ENCODE data around the gene FOXL2.

Gene FOXL2

DNA sequence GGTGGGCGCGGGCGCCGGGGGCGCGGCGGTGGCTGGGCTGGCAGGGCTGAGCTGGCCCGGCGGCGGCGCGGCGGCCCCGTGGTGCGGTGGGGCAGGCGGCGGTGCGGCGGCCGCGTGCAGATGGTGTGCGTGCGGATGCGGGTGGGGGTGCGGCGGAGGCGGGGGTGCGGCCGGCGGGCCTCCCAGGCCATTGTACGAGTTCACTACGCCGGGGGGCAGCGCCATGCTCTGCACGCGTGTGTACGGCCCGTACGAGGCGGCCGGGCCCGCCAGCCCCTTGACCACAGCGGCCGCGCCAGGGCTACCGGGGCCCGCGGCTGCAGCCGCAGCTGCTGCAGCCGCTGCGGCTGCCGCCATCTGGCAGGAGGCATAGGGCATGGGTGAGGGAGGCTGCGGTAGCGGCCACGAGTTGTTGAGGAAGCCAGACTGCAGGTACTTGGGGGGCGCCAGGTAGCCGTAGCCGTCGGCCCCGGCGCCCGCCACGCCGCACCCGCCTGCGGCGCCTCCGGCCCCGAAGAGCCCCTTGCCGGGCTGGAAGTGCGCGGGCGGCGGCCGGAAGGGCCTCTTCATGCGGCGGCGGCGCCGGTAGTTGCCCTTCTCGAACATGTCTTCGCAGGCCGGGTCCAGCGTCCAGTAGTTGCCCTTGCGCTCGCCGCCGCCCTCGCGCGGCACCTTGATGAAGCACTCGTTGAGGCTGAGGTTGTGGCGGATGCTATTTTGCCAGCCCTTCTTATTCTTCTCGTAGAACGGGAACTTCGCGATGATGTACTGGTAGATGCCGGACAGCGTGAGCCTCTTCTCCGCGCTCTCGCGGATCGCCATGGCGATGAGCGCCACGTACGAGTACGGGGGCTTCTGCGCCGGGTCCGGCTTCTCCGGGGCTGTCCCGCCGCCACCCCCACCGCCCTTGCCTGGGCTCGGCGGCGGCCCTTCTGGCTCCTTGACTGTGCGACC is 951 bp downstream of the FOXL2 start:
- DNase-seq: peak in 1 of 10 donors; percentile 56
- intact Hi-C loops (cut with DNase I): no loop called here

DNA sequence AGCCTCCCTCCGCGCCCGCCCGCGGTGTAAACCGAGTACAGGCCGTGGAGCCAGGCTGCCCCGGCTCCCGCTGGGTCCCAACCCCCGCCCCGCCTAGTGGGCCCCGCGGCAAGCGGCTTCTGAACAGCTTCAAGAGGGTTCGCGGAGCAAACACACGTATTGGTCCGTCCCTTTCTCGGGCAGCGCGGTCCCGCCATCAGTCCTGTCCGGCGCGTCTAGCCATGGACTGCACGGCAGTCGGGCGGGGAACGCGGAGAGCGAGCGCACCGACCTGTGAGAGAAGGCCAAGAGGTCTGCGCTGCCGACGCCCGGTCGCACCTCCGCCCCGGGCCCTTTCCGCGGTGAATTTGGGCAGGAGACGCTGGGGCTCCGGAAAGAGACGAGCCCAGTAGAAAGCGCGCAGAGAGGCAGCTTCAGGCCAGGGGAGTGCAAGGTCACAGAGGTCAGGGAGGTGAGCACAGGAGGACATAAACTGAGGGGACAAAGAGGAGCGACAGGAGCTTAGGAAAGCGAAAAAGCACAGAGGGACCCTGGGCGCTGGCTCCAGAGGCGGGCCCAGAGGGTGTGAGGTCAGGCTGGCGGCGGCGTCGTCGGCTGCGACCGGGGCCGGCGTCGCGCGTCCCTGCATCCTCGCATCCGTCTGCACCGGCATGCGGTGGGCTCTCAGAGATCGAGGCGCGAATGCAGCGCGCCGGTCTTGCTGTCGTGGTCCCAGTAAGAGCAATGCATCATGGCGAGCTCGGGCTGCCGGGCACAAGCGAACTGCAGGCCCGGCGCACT is 1.8 kb downstream of the FOXL2 start:
- intact Hi-C loops (cut with DNase I): no loop called here
- peak in 1 of 10 donors; percentile 77 for DNase-seq

- DNase-seq: no peak
- intact Hi-C loops (cut with DNase I): no loop called here
Measured at GRCh38 chr3:138944654-138944928, 2.3 kb downstream of the FOXL2 start.

DNA sequence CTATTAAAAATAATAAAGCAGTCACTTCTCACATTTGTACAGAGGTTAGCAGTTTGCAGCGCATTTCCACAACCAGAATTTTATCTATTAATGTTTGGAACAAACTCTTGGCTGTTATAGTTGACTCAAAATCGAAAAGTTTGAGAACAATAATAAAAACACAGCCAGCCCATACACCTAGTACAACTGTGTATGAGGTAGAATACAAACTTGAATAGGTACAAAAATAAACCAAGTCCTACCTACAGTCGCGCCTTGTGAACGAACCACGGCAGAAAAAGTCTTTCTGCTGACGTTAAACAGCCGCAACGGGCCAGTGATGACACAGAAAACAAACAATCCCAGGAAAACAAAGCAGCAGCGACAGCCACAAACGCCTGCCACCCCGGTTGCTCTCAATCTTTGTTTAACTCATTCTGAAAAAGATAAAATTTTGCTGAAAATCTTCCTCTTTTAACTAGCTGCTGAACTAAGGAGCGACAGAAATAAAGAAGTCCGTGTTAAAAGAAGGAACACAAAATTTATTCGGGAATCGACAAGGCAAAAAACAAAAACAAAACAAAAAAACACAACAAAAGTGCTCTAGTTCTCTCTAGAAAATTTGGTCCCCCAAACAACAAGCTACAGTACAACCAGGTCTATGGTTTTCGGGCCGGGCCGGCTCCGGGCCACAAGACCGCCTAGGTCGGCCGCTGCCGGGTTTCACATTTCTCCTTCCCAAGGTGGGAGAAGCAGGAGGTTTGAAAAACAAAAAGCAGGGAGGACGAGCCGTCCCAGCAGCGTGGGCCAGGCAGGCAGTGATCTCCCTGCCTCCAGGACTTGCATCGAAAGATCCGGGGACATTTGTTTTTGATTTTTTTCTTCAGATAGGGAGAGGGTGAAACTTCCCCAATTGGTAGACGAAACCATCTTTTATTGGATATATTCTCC is 2.9 kb downstream of the FOXL2 start:
- intact Hi-C loops (cut with DNase I): no loop called here
- DNase-seq: no peak

DNA sequence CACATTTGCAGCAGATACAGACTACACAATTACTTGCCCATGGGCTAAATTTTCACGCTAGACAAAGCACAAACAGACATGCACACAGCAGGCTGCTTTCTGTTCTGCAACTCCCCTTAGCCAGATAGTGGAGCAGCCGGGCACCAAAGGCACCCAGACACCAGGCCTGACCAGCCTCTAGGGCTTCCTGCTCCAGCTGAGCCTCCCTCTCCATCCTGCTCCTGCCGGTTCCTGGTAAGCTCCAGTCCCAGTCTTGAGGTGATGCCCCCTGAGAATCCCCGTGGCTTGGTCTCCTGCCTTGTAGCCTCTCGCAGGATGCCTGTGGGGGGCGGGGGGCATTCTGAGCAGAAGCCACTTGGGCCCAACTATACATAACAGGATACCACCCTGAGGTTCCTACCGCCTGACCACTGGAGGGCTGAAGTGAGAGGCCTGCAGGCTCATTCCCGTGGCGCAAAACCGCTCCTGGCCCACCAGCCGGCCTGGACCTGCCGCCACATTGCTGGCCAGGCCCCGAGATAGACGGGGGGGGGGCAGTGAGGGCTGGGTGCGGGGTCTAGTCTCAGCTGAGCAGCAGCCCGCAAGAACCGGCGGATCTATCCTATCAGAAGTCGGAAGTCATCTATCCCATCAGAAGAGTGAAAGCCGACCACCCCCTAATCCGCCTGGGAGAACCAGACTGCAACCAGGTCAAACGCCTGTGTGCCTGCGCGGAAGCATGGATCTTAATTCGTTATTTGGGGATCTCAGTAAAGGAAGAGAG is 3.9 kb downstream of the FOXL2 start:
- peak in 1 of 10 donors; percentile 67 for DNase-seq
- intact Hi-C loops (cut with DNase I): no loop called here

DNA sequence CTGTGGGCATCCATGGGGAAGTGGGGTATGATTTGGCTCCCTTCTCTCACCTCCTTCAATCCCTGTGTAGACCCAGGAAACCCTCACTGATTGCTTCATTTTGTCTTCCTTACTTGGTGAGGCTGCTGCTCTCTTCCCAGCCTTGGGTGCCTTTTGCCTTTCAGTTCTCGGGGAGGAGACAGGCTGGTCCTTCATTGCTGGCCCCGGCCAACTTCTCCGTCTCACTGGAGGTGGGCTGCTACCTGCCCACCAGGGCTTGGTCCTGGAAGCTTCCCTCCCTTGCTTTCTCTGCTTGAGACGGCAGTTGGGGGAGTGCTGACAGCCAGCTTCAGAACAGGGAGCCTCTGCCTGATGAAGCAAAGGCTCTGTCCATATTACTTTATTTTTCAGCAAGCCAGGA is 4.7 kb downstream of the FOXL2 start:
- DNase-seq: no peak
- intact Hi-C loops (cut with DNase I): no loop called here

DNA sequence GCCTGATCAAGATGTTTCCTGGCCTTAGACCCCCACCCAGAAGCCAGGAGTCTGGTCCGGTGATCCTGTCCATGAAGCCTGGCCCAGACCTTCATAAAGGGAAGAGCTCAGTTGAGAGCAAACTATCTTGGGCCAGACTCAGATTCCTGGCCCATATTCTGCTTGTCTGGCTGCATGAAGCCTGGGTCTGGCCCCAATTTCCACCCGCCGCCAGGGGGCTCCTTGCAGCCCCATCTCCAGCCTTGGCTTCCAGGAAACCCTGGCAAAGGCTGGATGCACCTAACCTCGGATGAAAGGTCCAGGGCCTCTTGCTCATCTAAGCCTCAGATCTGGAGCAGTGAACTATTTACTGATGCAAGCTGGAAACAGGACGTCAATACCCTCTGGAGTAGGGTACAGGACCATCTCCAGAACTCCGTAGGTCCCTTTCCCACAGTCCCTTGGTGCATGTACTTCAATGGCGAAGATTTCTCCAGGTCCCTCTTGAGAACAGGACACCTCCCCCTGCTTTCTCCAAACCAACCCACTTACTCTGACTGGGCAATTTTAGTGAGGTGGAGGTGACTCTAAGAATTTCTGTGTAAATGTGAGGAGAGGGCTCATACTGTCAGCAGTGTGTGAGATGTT is 5.6 kb downstream of the FOXL2 start:
- intact Hi-C loops (cut with DNase I): no loop called here

DNA sequence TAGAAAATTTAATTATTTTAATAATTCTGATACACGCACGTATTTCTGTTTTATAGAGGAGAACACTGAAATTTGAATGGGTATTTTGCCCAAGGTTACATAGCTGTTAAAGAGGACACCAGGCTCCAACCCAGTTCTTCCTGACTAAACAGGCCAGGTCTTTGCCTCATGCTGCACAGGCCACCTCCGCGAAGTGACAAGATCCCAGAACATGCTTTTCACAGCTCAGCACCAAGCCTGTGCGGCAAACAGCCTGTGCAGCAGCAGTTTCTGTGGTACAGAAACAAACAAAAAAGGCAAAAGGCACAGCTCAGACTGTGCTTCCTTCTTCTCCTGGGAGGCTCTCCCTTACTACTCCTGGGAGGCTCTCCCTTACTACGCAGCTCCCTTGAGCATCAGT is 6.5 kb downstream of the FOXL2 start:
- intact Hi-C loops (cut with DNase I): no loop called here
- no peak for DNase-seq

More for the DNA sequence above, 5.6 kb downstream of the FOXL2 start:
- DNase-seq: peak in 1 of 10 donors; percentile 75

DNA sequence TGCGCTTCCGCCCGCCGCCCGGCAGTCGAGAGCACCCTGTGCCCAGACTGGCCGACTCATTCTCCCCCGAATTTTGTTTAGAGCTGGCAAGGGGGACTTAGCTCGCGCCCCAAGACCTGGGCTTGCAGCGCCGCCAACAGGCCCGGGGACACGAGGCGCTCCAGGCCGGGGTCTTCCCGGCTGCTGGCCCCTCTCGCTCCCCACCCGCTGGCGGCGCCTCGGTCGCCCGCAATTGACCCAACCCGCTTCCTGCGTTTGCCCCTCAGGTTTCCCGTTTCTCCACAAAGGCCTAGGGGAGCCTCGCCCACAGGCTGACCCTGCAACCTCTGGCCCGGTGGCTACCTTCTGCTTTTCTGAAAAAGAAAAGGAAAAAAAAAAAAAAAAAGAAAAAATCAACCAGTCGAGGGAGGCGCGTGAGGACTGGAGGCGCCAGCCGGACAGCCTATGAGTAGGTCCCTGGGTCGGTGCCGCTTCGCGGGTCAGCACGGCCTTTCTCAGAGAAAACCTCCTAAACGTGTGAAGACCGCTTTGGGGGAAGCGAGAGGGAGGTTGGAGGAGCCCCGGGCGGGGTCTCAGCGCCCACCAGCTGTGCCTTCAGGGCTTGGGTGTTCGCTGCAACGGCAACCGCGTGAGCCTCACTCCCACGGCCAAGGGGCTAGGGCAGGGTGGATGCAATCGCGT is 7.2 kb downstream of the FOXL2 start:
- intact Hi-C loops (cut with DNase I): no loop called here
- DNase-seq: peak in 1 of 10 donors; percentile 57

- intact Hi-C loops (cut with DNase I): no loop called here
- peak in 1 of 10 donors; percentile 70 for DNase-seq
Measured at GRCh38 chr3:138938877-138939560, 7.9 kb downstream of the FOXL2 start.

GRCh38 chr3:138938056-138938876 is 8.7 kb downstream of the FOXL2 start:
- peak in 1 of 10 donors; percentile 55 for DNase-seq
- intact Hi-C loops (cut with DNase I): no loop called here

DNA sequence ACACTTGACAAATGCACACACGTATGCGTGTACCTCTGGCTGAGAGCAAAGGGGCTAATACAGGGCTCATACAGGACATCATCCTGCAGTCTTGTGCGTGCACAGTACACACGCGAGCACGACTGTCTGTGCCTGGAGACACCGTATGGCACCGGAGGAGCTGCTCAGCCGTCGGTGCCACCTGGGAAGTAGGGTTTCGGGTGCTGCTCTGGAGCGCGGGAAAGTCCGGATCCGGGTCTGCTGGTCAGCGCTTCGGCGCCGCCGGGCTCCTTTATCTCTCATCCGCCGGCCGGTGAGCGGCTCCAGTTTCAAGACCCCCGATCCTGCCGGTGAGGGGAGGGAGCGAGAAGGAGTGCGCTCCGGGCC is 9.3 kb downstream of the FOXL2 start:
- no peak for DNase-seq
- intact Hi-C loops (cut with DNase I): no loop called here

DNA sequence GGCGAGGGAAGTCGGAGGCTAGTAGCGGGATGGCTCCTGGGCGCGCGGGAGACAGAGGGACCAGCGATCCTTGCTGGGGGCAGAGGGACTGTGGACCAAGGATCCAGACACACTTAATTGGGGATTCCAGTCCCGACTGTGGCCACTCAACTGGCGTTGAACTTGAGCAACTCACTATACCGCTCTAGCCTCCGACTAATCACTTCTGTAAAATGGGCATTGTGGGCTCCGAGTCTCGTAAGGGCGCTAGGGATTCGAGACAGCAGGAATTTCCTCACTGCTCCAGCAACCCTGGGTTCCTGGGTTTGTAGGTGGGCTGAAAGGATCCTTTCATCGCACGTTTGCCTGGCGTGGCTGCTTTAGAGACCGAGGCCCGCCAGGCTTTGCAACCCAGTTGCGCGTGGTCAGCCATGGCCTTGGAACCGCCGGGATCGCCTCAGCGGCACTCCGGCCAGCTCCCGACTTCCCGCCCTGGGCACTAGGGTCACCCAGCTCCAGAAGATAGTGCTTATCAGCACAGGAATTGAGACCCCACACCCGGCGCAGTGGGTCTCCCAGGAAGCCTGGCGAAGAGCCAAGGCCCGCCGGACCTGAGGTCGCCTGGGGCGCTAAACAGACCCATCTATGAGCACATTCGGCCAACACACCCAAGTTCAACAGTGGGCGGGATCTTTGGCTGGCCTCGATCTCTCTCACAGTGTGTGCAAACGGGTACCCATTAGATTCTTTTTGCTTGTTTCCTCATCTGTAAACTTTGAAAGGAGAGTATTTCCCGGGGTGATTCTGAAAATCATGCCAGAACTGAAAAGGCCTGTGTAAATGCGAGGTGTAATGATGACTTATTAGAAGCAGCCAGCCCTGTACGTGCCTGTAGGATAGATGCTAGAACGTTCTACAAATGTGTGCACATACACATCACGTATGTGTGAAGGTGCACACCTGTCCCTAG is 9.9 kb downstream of the FOXL2 start:
- peak in 2 of 10 donors; percentile 62 to 64 for DNase-seq
- intact Hi-C loops (cut with DNase I): no loop called here

DNA sequence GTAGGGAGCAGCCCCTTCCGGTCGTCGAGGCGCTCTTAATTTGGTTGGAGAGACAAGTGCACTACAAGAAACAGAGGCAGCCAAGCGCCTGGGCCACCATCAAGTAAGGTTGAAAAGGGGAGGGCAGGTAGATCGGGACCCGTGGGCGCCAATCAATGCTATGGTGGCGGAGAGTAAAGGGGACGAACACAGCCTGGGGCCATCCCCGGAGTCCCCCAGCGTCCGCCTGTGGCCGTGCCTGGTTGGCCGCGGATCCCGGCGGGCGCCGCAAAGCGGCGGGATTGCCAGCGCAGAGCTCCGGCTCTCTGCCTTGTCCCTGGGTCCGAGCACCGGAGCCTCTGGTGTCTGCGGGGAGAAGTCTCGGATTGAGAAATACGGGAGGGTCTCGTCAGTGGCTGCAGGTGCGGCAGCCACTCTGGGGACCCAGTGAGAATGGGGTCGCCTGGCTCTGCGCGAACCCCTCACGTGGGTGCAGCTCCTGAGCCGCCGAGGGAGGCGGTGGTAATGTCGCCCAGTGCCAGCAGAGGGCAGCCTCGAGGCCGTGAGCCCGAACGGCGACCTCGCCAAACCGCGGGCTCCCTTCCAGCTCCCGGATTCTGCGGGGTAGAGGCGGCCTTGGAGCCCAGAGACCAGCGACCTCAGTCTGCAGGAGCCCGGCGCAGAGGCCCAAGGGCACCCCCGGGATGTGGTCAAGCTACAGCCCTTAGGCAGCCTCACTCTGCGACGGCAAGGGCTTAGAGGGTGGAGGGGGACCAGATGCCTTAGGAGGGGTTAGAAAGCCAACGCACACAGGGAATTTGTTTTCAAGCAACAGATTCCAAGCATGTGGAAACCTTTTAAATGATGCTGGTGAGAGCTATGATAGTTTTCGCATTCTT is 10.8 kb downstream of the FOXL2 start:
- intact Hi-C loops (cut with DNase I): loop anchor here (2.0 kb wide), 1 partner anchor 393 kb away; no protein-coding TSS in a partner anchor
- DNase-seq: peak in 9 of 10 donors; percentile 40 to 93 (median 59)

DNA sequence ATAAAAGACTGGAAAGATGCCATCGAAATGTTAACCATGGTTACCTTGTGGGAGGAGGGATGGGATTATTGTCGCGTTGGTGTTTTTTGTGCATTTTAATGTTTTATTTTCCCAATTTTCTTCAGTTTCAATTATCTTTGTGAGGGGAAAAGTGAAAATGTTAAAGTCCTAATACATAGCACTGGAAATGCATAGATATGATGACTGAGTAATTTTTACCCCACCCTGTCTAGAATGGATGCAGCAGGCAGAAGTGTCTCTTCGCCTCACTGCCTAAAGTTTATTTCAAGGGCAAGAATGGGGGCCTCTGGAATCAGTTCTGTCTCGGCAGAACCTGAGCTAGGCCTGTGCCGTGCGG is 11.5 kb downstream of the FOXL2 start:
- intact Hi-C loops (cut with DNase I): loop anchor here (2.0 kb wide), 1 partner anchor 393 kb away; no protein-coding TSS in a partner anchor
- no peak for DNase-seq
